ENCODE results near the gene SLC25A36. TPM values are rescaled to one million over a fixed set of nuclear protein-coding genes. Genes with fewer than 3 reads are reported as not detected.
"Not testable (repeated sequence)": the region's sequence is repeated elsewhere in the genome, so short reads cannot be mapped to it uniquely, and the experiment has no call there.

The SLC25A36 gene
- total and polyA plus RNA-seq, 2 donors (not counting 1 experiment from before 2014, with no cell fraction given): 29.3 to 76.0 TPM

DNA sequence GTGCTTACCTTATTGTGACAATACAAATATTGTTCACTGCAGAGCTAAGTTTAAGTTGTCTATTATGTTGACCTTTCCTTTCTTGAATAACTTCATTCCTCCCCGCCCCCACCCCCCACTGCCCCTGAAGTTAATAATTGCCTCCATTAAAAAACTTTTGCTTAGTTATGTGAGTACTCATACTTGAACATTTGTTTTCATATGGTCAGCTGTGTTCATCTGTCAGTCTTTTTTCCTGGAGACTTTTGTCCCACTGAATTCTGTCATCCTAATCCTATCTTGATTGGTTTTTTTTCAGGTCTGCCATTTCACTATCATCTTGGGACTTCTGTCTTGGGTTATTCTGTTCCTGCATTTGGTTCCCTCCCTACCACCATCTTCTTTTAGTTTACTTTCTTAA, 8.5 kb downstream of the SLC25A36 start:
- Mint-ChIP-seq H3K27ac (no peak overlapping the region), H3K4me1 (peaks cover 56% of the 10 kb centered on the region), H3K9me3 (ENCODE audit: insufficient read depth) (no peaks in the 10 kb centered on the region), H3K27me3 (no peaks in the 10 kb centered on the region), H3K4me3 (no peak overlapping the region)
- H2AFZ ChIP-seq (ENCODE audit: insufficient read depth, low read depth, low read length, poor library complexity, severe bottlenecking): no peak overlapping the region
- TF ChIP-seq CTCF (IDR thresholded peaks at IDR 0.05): no peak
- TF ChIP-seq EZH2 (IDR thresholded peaks at IDR 0.05; ENCODE audit: borderline replicate concordance, insufficient read depth, low read depth, low read length, poor library complexity, severe bottlenecking): no peak
- no peak overlapping the region for H3K4me2 ChIP-seq (replicated peaks; ENCODE audit: low read depth, low read length, poor library complexity, severe bottlenecking)
- ATAC-seq (ENCODE audit: low read depth): no peak
- peaks cover 49% of the 10 kb centered on the region for H4K20me1 ChIP-seq (ENCODE audit: control insufficient read depth, insufficient read depth, low read length, poor library complexity, severe bottlenecking)
- no peak for DNase-seq
- no peak overlapping the region for H3K4me3 ChIP-seq (ENCODE audit: control extremely low read depth in 1 of 5, extremely low read depth in 1 of 5, insufficient read depth in 1 of 5, low read depth in 2 of 5, low read length in 4 of 5)
- H3K36me3 ChIP-seq (replicated peaks in 1 of 2; ENCODE audit: control extremely low read depth in 1 of 2, control insufficient read depth in 1 of 2, extremely low read depth in 1 of 2, insufficient read depth in 2 of 2, low read length in 1 of 2): peaks cover 0 to 2% of the 10 kb centered on the region in 2 experiments
- H3K4me1 ChIP-seq (ENCODE audit: control insufficient read depth in 2 of 2, insufficient read depth in 2 of 2, low read length in 2 of 2): peaks cover 0 to under 1% of the 10 kb centered on the region in 2 donors
- intact Hi-C loops (cut with micrococcal nuclease): no loop called here
- ChIA-PET POLR2A (no interaction called here), CTCF (interaction anchor here (0.8 kb wide), 1 partner anchor 10 kb away, joined by 3 read pairs; no protein-coding TSS in a partner anchor)
- H3K79me2 ChIP-seq (ENCODE audit: control insufficient read depth, insufficient read depth, low read length): peaks cover 98% of the 10 kb centered on the region
- H3K9me3 ChIP-seq (ENCODE audit: control extremely low read depth in 1 of 3, control insufficient read depth in 2 of 3, insufficient read depth in 1 of 3, low read length in 2 of 3): no peaks in the 10 kb centered on the region
- H3K9ac ChIP-seq (ENCODE audit: low read length): no peak overlapping the region
- no peaks in the 10 kb centered on the region for H3K27me3 ChIP-seq (replicated peaks in 1 of 4; ENCODE audit: control extremely low read depth in 1 of 4, control insufficient read depth in 3 of 4, insufficient read depth in 4 of 4, low read length in 3 of 4)
- no CpG with 5 or more reads among the region's 1 CpG for WGBS (ENCODE audit: insufficient coverage)
- no peak overlapping the region for H3K27ac ChIP-seq (ENCODE audit: low read length in 2 of 2)

GRCh38 chr3:140950863-140951262, 9.2 kb downstream of the SLC25A36 start:
- intact Hi-C loops (cut with micrococcal nuclease): no loop called here
- Mint-ChIP-seq H3K9me3 (ENCODE audit: insufficient read depth) (no peaks in the 10 kb centered on the region), H3K4me1 (peaks cover 55% of the 10 kb centered on the region), H3K27me3 (no peaks in the 10 kb centered on the region), H3K27ac (no peak overlapping the region), H3K4me3 (no peak overlapping the region)
- WGBS (ENCODE audit: insufficient coverage): 100% methylated on average over 1 of the region's 2 CpGs
- Histone ChIP-seq H3K9ac (ENCODE audit: low read length) (no peak overlapping the region), H4K20me1 (ENCODE audit: control insufficient read depth, insufficient read depth, low read length, poor library complexity, severe bottlenecking) (peaks cover 55% of the 10 kb centered on the region), H3K36me3 (replicated peaks in 1 of 2; ENCODE audit: control extremely low read depth in 1 of 2, control insufficient read depth in 1 of 2, extremely low read depth in 1 of 2, insufficient read depth in 2 of 2, low read length in 1 of 2) (peaks cover 0 to 2% of the 10 kb centered on the region in 2 experiments), H2AFZ (ENCODE audit: insufficient read depth, low read depth, low read length, poor library complexity, severe bottlenecking) (no peak overlapping the region), H3K4me1 (ENCODE audit: control insufficient read depth in 2 of 2, insufficient read depth in 2 of 2, low read length in 2 of 2) (no peaks in the 10 kb centered on the region), H3K9me3 (ENCODE audit: control extremely low read depth in 1 of 3, control insufficient read depth in 2 of 3, insufficient read depth in 1 of 3, low read length in 2 of 3) (no peaks in the 10 kb centered on the region), H3K27ac (ENCODE audit: low read length in 2 of 2) (no peak overlapping the region), H3K4me2 (replicated peaks; ENCODE audit: low read depth, low read length, poor library complexity, severe bottlenecking) (no peak overlapping the region), H3K27me3 (replicated peaks in 1 of 4; ENCODE audit: control extremely low read depth in 1 of 4, control insufficient read depth in 3 of 4, insufficient read depth in 4 of 4, low read length in 3 of 4) (no peaks in the 10 kb centered on the region), H3K79me2 (ENCODE audit: control insufficient read depth, insufficient read depth, low read length) (peaks cover 98% of the 10 kb centered on the region), H3K4me3 (ENCODE audit: control extremely low read depth in 1 of 5, extremely low read depth in 1 of 5, insufficient read depth in 1 of 5, low read depth in 2 of 5, low read length in 4 of 5) (no peak overlapping the region)
- CTCF ChIA-PET: no interaction called here
- no peak for DNase-seq
- POLR2A ChIA-PET: no interaction called here
- ATAC-seq (ENCODE audit: low read depth): no peak
- TF ChIP-seq CTCF (IDR thresholded peaks at IDR 0.05) (no peak), EZH2 (IDR thresholded peaks at IDR 0.05; ENCODE audit: borderline replicate concordance, insufficient read depth, low read depth, low read length, poor library complexity, severe bottlenecking) (no peak)

- 96% methylated on average over 4 of the region's 5 CpGs for WGBS (ENCODE audit: insufficient coverage)
- H3K4me2 ChIP-seq (replicated peaks; ENCODE audit: low read depth, low read length, poor library complexity, severe bottlenecking); H3K27me3 Mint-ChIP-seq; POLR2A ChIA-PET; H3K9me3 ChIP-seq (ENCODE audit: control extremely low read depth in 1 of 3, control insufficient read depth in 2 of 3, insufficient read depth in 1 of 3, low read length in 2 of 3); H3K36me3 ChIP-seq (replicated peaks in 1 of 2; ENCODE audit: control extremely low read depth in 1 of 2, control insufficient read depth in 1 of 2, extremely low read depth in 1 of 2, insufficient read depth in 2 of 2, low read length in 1 of 2); H3K4me3 Mint-ChIP-seq; H2AFZ ChIP-seq (ENCODE audit: insufficient read depth, low read depth, low read length, poor library complexity, severe bottlenecking); DNase-seq; CTCF ChIA-PET; H3K27me3 ChIP-seq (replicated peaks in 1 of 4; ENCODE audit: control extremely low read depth in 1 of 4, control insufficient read depth in 3 of 4, insufficient read depth in 4 of 4, low read length in 3 of 4); H3K4me1 ChIP-seq (ENCODE audit: control insufficient read depth in 2 of 2, insufficient read depth in 2 of 2, low read length in 2 of 2); H3K27ac ChIP-seq (ENCODE audit: low read length in 2 of 2); ATAC-seq (ENCODE audit: low read depth); H3K27ac Mint-ChIP-seq; H3K4me3 ChIP-seq (ENCODE audit: control extremely low read depth in 1 of 5, extremely low read depth in 1 of 5, insufficient read depth in 1 of 5, low read depth in 2 of 5, low read length in 4 of 5); H3K9me3 Mint-ChIP-seq (ENCODE audit: insufficient read depth); H3K9ac ChIP-seq (ENCODE audit: low read length); intact Hi-C loops (cut with micrococcal nuclease): not testable (repeated sequence)
- peaks cover 48% of the 10 kb centered on the region for H3K4me1 Mint-ChIP-seq
- Histone ChIP-seq H3K79me2 (ENCODE audit: control insufficient read depth, insufficient read depth, low read length) (peaks cover 89% of the 10 kb centered on the region), H4K20me1 (ENCODE audit: control insufficient read depth, insufficient read depth, low read length, poor library complexity, severe bottlenecking) (peaks cover 55% of the 10 kb centered on the region)
Measured at GRCh38 chr3:140951750-140952149, 10.1 kb downstream of the SLC25A36 start.

Measured in B cell (primary cell).